Body of pancreas (tissue), 4 donors: ENCODE results near the gene DCAF7.

Source experiments
- CTCF ChIP-seq, 7 experiments: fragments of 450-650 bp in 4 of 7; fragments of 200-600 bp in 3 of 7; sonication (generic) in 3 of 7; IDR thresholded peaks; one replicate each; pipeline ENCODE4 v1.5.1; 2016 to 2019; ENCODE audit warnings: antibody characterized with exemption in 7 of 7
- POLR2A ChIP-seq, 3 donors: fragments of 450-650 bp; IDR thresholded peaks; one replicate each; pipeline ENCODE4 v1.6.1; 2016; ENCODE audit warnings: antibody characterized with exemption in 3 of 3, mild to moderate bottlenecking in 2 of 3

- TF ChIP-seq CTCF (IDR thresholded peaks at IDR 0.05) (no peak), POLR2A (IDR thresholded peaks at IDR 0.05) (no peak)
These were observed 46.7 kb downstream of the DCAF7 start for GRCh38 chr17:63596856-63597586.
